Peyer's patch (tissue), 4 donors: ENCODE data around the gene PATJ. TPM values are rescaled to one million over a fixed set of nuclear protein-coding genes. Genes with fewer than 3 reads are reported as not detected.
A peak's percentile ranks its signal among the peaks of the same experiment; 100 is the strongest.
"Not testable (repeated sequence)": the region's sequence is repeated elsewhere in the genome, so short reads cannot be mapped to it uniquely, and the experiment has no call there.

Experiments used
- DNase-seq, 3 donors: peaks; one replicate each; pipeline ENCODE4 v3.0.0-alpha.2; 2017 to 2019
- H3K27ac ChIP-seq, 4 donors: fragments of 200-600 bp; sonication (generic); one replicate each; pipeline ENCODE4 v1.5.1; 2016 to 2019
- H3K27me3 ChIP-seq, 2 donors: fragments of 200-600 bp; sonication (generic); one replicate each; pipeline ENCODE4 v1.5.1; 2019
- H3K36me3 ChIP-seq, 3 donors: fragments of 200-600 bp; sonication (generic); one replicate each; pipeline ENCODE4 v1.5.1; 2016 to 2019
- H3K4me1 ChIP-seq, 4 donors: fragments of 200-600 bp; sonication (generic); one replicate each; pipeline ENCODE4 v1.5.1; 2016 to 2019
- H3K4me3 ChIP-seq, 4 donors: fragments of 200-600 bp; sonication (generic); 1 replicate in 3 of 4; 2 replicates in 1 of 4; pipeline ENCODE4 v1.5.1; 2016 to 2019; ENCODE audit warnings: mild to moderate bottlenecking in 1 of 4
- H3K9me3 ChIP-seq, 4 donors: fragments of 200-600 bp; sonication (generic); one replicate each; pipeline ENCODE4 v1.5.1; 2016 to 2019; ENCODE audit warnings: mild to moderate bottlenecking in 1 of 4
- POLR2A ChIP-seq, 2 donors: fragments of 450-650 bp; IDR thresholded peaks; one replicate each; pipeline ENCODE4 v1.5.1; 2017; ENCODE audit warnings: antibody characterized with exemption in 2 of 2, mild to moderate bottlenecking in 2 of 2, moderate library complexity in 2 of 2
- total RNA-seq, 4 donors: library from RNA; depleted of rRNA; stranded (reverse); fragments of >200 nt; gene quantifications; one replicate each; pipeline ENCODE4 v1.1.0, GENCODE V29; 2016
- TF ChIP-seq, protein P1 (sequence below), 6 experiments: fragments of 450-650 bp in 4 of 6; fragments of 200-600 bp in 2 of 6; sonication (generic) in 1 of 6; IDR thresholded peaks; one replicate each; pipeline ENCODE4 v1.5.1; 2017 to 2019; ENCODE audit warnings: antibody characterized with exemption in 6 of 6, mild to moderate bottlenecking in 3 of 6, moderate library complexity in 1 of 6

PATJ gene
- 100 to 1,000 TPM; 142 to 153 (median 153) TPM for total RNA-seq

GRCh38 chr1:61741711-61742619 is at the start of gene PATJ:
PATJ (plus strand) TSS chr1:61742480; CDS start chr1:61762893, 20,413 bp downstream.
- DNase-seq, result peak; percentile 64 to 92 (median 89)
- peak within 1 kb of the TSS; percentile 73 to 99 (median 93) for H3K4me3 ChIP-seq
- no peaks in the 10 kb centered on the region for H3K9me3 ChIP-seq
- peak; percentile 76 to 83 for TF ChIP-seq POLR2A (IDR thresholded peaks at IDR 0.05)
- TF ChIP-seq, protein P1, sequence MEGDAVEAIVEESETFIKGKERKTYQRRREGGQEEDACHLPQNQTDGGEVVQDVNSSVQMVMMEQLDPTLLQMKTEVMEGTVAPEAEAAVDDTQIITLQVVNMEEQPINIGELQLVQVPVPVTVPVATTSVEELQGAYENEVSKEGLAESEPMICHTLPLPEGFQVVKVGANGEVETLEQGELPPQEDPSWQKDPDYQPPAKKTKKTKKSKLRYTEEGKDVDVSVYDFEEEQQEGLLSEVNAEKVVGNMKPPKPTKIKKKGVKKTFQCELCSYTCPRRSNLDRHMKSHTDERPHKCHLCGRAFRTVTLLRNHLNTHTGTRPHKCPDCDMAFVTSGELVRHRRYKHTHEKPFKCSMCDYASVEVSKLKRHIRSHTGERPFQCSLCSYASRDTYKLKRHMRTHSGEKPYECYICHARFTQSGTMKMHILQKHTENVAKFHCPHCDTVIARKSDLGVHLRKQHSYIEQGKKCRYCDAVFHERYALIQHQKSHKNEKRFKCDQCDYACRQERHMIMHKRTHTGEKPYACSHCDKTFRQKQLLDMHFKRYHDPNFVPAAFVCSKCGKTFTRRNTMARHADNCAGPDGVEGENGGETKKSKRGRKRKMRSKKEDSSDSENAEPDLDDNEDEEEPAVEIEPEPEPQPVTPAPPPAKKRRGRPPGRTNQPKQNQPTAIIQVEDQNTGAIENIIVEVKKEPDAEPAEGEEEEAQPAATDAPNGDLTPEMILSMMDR (IDR thresholded peaks at IDR 0.05), result no peak
- no peaks in the 10 kb centered on the region for H3K36me3 ChIP-seq
- H3K27me3 ChIP-seq, result no peaks in the 10 kb centered on the region
- peaks cover 0 to 19% (median 0%) of the 10 kb centered on the region in 4 donors for H3K4me1 ChIP-seq
- H3K27ac ChIP-seq, result peak within 1 kb of the TSS; percentile 87 to 99 (median 96)

GRCh38 chr1:61699911-61700851 is 42.1 kb upstream of the PATJ start:
- no peaks in the 10 kb centered on the region for H3K27me3 ChIP-seq
- H3K9me3 ChIP-seq, result no peaks in the 10 kb centered on the region
- no peak overlapping the region for H3K4me3 ChIP-seq
- peaks cover 0 to 56% (median 0%) of the 10 kb centered on the region in 3 donors for H3K36me3 ChIP-seq
- H3K27ac ChIP-seq, result no peak overlapping the region
- TF ChIP-seq, protein P1 (IDR thresholded peaks at IDR 0.05), result no peak
- TF ChIP-seq POLR2A (IDR thresholded peaks at IDR 0.05), result no peak
- DNase-seq, result no peak
- H3K4me1 ChIP-seq, result peaks cover 0 to 12% (median 0%) of the 10 kb centered on the region in 4 donors

DNA sequence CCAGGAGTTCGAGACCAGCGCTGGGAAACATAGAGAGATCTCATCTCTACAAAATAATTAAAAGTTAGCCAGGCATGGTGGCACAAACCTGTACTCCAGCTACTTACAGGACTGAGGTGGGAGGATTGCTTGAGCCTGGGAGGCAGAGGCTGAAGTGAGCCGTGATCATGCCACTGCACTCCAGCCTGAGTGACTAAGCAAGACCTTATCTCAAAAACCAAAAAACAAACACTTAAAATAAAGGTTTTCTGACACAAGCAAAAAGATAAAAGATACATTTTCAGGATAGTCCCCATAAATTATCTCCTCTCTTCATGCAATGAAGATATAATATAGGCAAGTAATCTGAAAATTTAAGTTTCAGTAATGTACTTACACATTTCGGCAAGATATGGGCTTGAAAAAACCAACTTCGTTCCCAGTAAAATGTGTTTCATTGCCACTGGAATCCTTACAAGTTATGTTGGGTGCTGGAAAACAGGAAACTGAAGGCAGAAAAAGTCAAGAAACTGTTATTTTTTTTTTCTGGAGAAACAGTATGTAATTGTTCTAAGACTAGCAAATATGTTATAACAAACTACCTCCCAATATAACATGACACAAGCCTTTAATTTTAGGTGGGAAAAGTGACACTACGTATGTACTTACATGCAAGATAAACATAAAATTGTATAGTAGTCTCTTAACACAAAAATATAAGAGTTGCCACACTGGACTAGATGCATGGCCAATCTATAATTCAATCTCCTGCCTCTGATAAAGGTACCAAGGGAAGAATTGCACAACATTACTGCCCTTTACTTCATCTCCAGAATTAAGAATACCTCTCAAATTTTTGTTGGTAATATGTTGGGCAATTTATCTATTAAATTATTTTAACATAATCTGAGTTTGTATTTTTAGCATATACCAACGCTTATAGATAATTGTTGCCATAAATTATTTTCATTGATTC is 33.0 kb upstream of the PATJ start:
- Histone ChIP-seq H3K27me3 (no peaks in the 10 kb centered on the region), H3K4me3 (no peak overlapping the region), H3K36me3 (peaks cover 0 to 48% (median 0%) of the 10 kb centered on the region in 3 donors), H3K4me1 (peaks cover 0 to 14% (median 0%) of the 10 kb centered on the region in 4 donors), H3K27ac (no peak overlapping the region), H3K9me3 (no peaks in the 10 kb centered on the region)
- DNase-seq, result no peak
- TF ChIP-seq POLR2A (IDR thresholded peaks at IDR 0.05), result no peak
- TF ChIP-seq, protein P1 (IDR thresholded peaks at IDR 0.05), result no peak

DNA sequence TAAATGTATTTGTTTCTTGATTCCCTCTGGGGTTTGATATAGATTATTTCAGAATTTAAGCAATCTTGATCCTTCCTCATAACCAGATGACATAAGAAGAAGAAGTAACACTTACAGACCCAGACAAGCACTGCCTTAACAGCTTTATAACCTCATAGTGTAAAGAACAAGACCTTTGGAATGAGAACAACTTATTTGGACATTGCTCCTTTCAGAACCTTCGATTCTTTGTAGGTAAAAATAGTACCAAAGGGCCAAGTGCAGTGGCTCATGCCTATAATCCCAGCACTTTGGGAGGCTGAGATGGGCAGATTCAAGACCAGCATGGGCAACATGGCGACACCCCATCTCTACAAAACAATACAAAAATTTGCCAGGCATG is 32.4 kb upstream of the PATJ start:
- no peak overlapping the region for H3K4me3 ChIP-seq
- no peak for DNase-seq
- TF ChIP-seq, protein P1 (IDR thresholded peaks at IDR 0.05), result no peak
- no peak for TF ChIP-seq POLR2A (IDR thresholded peaks at IDR 0.05)
- H3K9me3 ChIP-seq, result no peaks in the 10 kb centered on the region
- no peaks in the 10 kb centered on the region for H3K27me3 ChIP-seq
- H3K27ac ChIP-seq, result no peak overlapping the region
- peaks cover 0 to 14% (median 0%) of the 10 kb centered on the region in 4 donors for H3K4me1 ChIP-seq
- peaks cover 0 to 42% (median 0%) of the 10 kb centered on the region in 3 donors for H3K36me3 ChIP-seq

GRCh38 chr1:61711257-61711656 is 31.0 kb upstream of the PATJ start:
- H3K36me3 ChIP-seq, result peaks cover 0 to 30% (median 0%) of the 10 kb centered on the region in 3 donors
- H3K27ac ChIP-seq, DNase-seq, H3K4me3 ChIP-seq, H3K27me3 ChIP-seq, H3K9me3 ChIP-seq: not testable (repeated sequence)
- H3K4me1 ChIP-seq, result peaks cover 0 to 14% (median 0%) of the 10 kb centered on the region in 4 donors
